Heart left ventricle (tissue), 16 donors: ENCODE measurements around the gene RAB44. TPM values are rescaled to one million over a fixed set of nuclear protein-coding genes. Genes with fewer than 3 reads are reported as not detected.

Source experiments
- ATAC-seq, 4 donors: fragments of 200-7000 bp; cut with Tn5 transposase; one replicate each; pipeline ENCODE4 v1.9.1; 2020 to 2022; ENCODE audit warnings: moderate library complexity in 4 of 4, mild to moderate bottlenecking in 3 of 4, moderate number of reproducible peaks in 1 of 4
- DNase-seq, 5 donors: peaks; one replicate each; pipeline ENCODE4 v3.0.0-alpha.2; 2020
- H3K27ac ChIP-seq, 12 donors: fragments of 200-600 bp; sonication (generic) in 4 of 12; one replicate each; pipeline versions ENCODE4 v1.5.0 to v1.8.0; 2016 to 2022; ENCODE audit warnings: mild to moderate bottlenecking in 2 of 12
- H3K27me3 ChIP-seq, 9 donors: fragments of 200-600 bp; sonication (generic) in 2 of 9; one replicate each; pipeline versions ENCODE4 v1.5.1 to v1.8.0; 2016 to 2022; ENCODE audit warnings: mild to moderate bottlenecking in 3 of 9
- H3K36me3 ChIP-seq, 9 donors: fragments of 200-600 bp; sonication (generic) in 2 of 9; one replicate each; pipeline versions ENCODE4 v1.5.0 to v1.8.0; 2018 to 2022; ENCODE audit warnings: mild to moderate bottlenecking in 2 of 9
- H3K4me1 ChIP-seq, 12 donors: fragments of 200-600 bp; sonication (generic) in 4 of 12; one replicate each; pipeline versions ENCODE4 v1.5.0 to v1.8.0; 2016 to 2022; ENCODE audit warnings: mild to moderate bottlenecking in 3 of 12
- H3K4me3 ChIP-seq, 12 donors: fragments of 200-600 bp; sonication (generic) in 4 of 12; one replicate each; pipeline versions ENCODE4 v1.5.0 to v1.8.0; 2017 to 2022; ENCODE audit warnings: mild to moderate bottlenecking in 9 of 12, moderate library complexity in 4 of 12
- H3K9me3 ChIP-seq, 12 donors: fragments of 200-600 bp; sonication (generic) in 4 of 12; one replicate each; pipeline versions ENCODE4 v1.5.0 to v1.8.0; 2016 to 2022; ENCODE audit warnings: mild to moderate bottlenecking in 1 of 12
- CTCF ChIP-seq, 12 donors: fragments of 200-600 bp; sonication (generic) in 4 of 12; IDR thresholded peaks; one replicate each; pipeline versions ENCODE4 v1.5.0 to v1.8.0; 2018 to 2022; ENCODE audit warnings: antibody characterized with exemption in 12 of 12, mild to moderate bottlenecking in 5 of 12
- POLR2A ChIP-seq, 2 donors: fragments of 450-650 bp; IDR thresholded peaks; one replicate each; pipeline ENCODE4 v1.6.1; 2017; ENCODE audit warnings: antibody characterized with exemption in 2 of 2, mild to moderate bottlenecking in 2 of 2, moderate library complexity in 2 of 2
- WGBS, 4 donors: extraction: QIAGEN DNeasy Blood & Tissue Kit in 2 of 4; methylation state at CpG; one replicate each; pipeline versions ENCODE4 v1.1.5 to v1.1.7; 2013 to 2018; 5-methylcytosine and 5-hydroxymethylcytosine counted together
- intact Hi-C, 10 donors: fragments of 100-400 bp; cut with DNase I; formaldehyde crosslinking; loops; one replicate each; pipeline versions ENCODE4 v1.11.1 to v1.14.2; 2022
- polyA plus RNA-seq, 2 donors: library from polyadenylated mRNA; stranded (reverse); fragments of 200-250 nt; gene quantifications; one replicate each; pipeline ENCODE4 v1.2.3, GENCODE V29; 2013
- total RNA-seq, 9 donors: library from RNA; depleted of rRNA in 2 of 9; stranded (reverse); fragments of >200 nt in 2 of 9; fragmentation: NEBNext Ultra II Directional in 3 of 9; extraction: Animal tissue kit (Norgen Biotek cat#: 25700) in 3 of 9; gene quantifications; one replicate each; pipeline versions ENCODE4 v1.1.0 to v1.2.4, GENCODE V29; 2016 to 2023
- donor health status: ischemic (EF 13 %, LVEDD 7.1; RV severe dilation, severe dysfunction).
- donor health status: healthy with polysubstance abuse.
- donor health status: DM: no; HTN: yes; CAD: no.
- donor health status: DM: no; HTN: no; CAD: no.
- donor health status: ischemic (EF 25% LVEDD 6.9; RV normal size, moderate dysfunction).
- donor health status: ischemic (EF 25% LVEDD 5.7; RV mildly dilated, moderate dysfunction).
- donor health status: healthy.
- donor health status: DM: yes; HTN: yes; CAD: no.
- donor health status: ischemic (EF 35%, LVEDD 5.7; RV mildly dilated, moderate dysfunction).
- donor health status: nonischemic (EF 11% LVEDD 7.7; RV severe dilation, severe dysfunction).
- donor health status: DM: yes; HTN: yes; CAD: no.
- donor health status: PGD.
- donor health status: ischemic (EF 29% LVEDD 5.4; RV normal size, mild dysfunction).
- donor health status: nonischemic (EF 23%, LVEDD 6.1; RV moderate dilation, normal function).

Gene RAB44
- total and polyA plus RNA-seq, 11 donors, result 0.04 to 0.32 (median 0.08) TPM; not detected in 5

GRCh38 chr6:36683656-36684446 is 13.8 kb upstream of the RAB44 start:
- peaks cover 0 to 58% (median 30%) of the 10 kb centered on the region in 12 donors for H3K4me1 ChIP-seq
- WGBS, 4 donors, result 94 to 96% (median 95%) methylated on average over 2 to 29 of the region's 29 CpGs
- H3K4me3 ChIP-seq, result no peak overlapping the region
- H3K27ac ChIP-seq, result peak overlapping the region in 3 of 12 donors; percentile 16 to 56 (median 45)
- peaks cover 9 to 59% (median 46%) of the 10 kb centered on the region in 9 donors for H3K36me3 ChIP-seq
- no peaks in the 10 kb centered on the region for H3K27me3 ChIP-seq
- H3K9me3 ChIP-seq, result no peaks in the 10 kb centered on the region
- ATAC-seq (no peak), DNase-seq (no peak)
- intact Hi-C loops, result loop anchor here in 9 of 10 donors (5.0 to 10.0 kb wide), 6 partner anchors 53 to 262 kb away; no protein-coding TSS in a partner anchor
- TF ChIP-seq POLR2A (IDR thresholded peaks at IDR 0.05) (no peak), CTCF (IDR thresholded peaks at IDR 0.05) (no peak)

DNA sequence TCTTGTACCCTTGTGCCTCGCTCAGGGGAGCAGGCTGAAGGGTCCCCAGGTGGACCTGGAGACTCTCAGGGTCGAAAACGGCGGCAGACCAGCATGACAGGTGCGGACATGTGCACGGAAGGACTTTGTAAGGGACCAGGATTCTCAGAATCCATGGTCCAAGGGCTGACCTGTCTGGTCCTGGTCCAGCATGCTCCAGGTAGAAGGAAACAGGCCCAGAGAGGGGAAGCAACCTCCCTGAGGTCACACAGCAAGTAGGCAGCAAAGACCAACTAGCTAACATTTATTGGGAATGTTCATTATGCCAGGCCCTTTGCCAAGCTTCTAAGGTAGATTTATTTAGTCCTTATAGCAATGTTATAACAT is 13.2 kb upstream of the RAB44 start:
- 90 to 99% (median 96%) methylated on average over 6 of the region's 6 CpGs for WGBS, 4 donors
- TF ChIP-seq CTCF (IDR thresholded peaks at IDR 0.05) (no peak), POLR2A (IDR thresholded peaks at IDR 0.05) (no peak)
- no peak overlapping the region for H3K4me3 ChIP-seq
- no peaks in the 10 kb centered on the region for H3K9me3 ChIP-seq
- ATAC-seq, result no peak
- no peaks in the 10 kb centered on the region for H3K27me3 ChIP-seq
- DNase-seq, result no peak
- no peak overlapping the region for H3K27ac ChIP-seq
- H3K4me1 ChIP-seq, result peaks cover 0 to 58% (median 27%) of the 10 kb centered on the region in 12 donors
- peaks cover 9 to 55% (median 46%) of the 10 kb centered on the region in 9 donors for H3K36me3 ChIP-seq
- intact Hi-C loops, result loop anchor here in 9 of 10 donors (5.0 to 10.0 kb wide), 6 partner anchors 53 to 262 kb away; no protein-coding TSS in a partner anchor

DNA sequence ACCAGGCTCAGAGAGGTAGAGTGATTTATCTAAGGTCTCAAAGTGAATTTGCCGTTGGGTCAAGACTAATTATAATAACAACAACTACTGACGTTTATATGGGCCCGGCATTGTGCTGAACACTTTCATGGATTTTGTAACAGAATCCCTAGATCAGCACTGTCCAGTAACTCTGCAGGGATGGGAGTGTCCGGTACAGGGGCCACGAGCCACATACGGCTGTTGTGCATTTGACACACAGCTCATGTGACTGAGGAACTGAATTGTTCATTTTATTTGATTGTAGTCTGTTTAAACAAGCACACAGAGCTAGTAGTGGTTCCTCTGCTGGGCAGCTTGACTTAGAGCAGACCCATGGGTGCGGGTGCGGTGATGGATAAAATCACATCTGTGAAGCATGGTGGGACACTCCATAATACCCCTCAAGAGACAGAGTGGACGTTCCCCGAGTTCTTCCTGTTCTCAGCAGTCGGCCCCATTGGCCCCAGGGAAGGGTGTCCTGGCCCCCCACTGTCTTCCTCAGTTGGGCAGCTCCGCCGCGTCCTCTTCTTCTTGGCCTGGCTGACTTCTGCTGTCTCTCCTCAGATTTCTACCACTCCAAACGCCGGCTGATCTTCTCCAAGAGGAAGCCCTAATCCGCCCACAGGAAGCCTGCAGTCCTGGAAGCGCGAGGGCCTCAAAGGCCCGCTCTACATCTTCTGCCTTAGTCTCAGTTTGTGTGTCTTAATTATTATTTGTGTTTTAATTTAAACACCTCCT is 12.3 kb upstream of the RAB44 start:
- H3K27me3 ChIP-seq, result no peaks in the 10 kb centered on the region
- peak overlapping the region in 3 of 12 donors; percentile 4 to 38 (median 4) for H3K27ac ChIP-seq
- no peak overlapping the region for H3K4me3 ChIP-seq
- no peak for DNase-seq
- no peak for ATAC-seq
- WGBS, 4 donors, result 79 to 87% (median 83%) methylated on average over 20 of the region's 20 CpGs
- peaks cover 9 to 54% (median 46%) of the 10 kb centered on the region in 9 donors for H3K36me3 ChIP-seq
- no peaks in the 10 kb centered on the region for H3K9me3 ChIP-seq
- peaks cover 0 to 58% (median 26%) of the 10 kb centered on the region in 12 donors for H3K4me1 ChIP-seq
- intact Hi-C loops, result loop anchor here in 3 of 10 donors (10.0 kb wide), 2 partner anchors 69 to 261 kb away; no protein-coding TSS in a partner anchor
- TF ChIP-seq CTCF (IDR thresholded peaks at IDR 0.05) (no peak), POLR2A (IDR thresholded peaks at IDR 0.05) (no peak)
